Astrocyte of the spinal cord (primary cell): ENCODE data around the gene HTR4.

Experiments used
- DNase-seq: peaks from one replicate; pipeline ENCODE4 v3.0.0; 2011; ENCODE audit warnings: low read depth, low spot score
- H3K4me3 ChIP-seq: 2 replicates; pipeline ENCODE4 v1.5.1; 2011; ENCODE audit warnings: low read depth, mild to moderate bottlenecking, low read length, moderate library complexity
- in situ Hi-C: cut with HindIII; loops from 2 replicates; pipeline ENCODE4 v1.10.0; 2017; ENCODE audit warnings: low sequenced_read_pairs
- TF ChIP-seq, protein P1 (sequence below): IDR thresholded peaks from 2 replicates; pipeline ENCODE4 v1.5.1; 2012; ENCODE audit warnings: low read depth, mild to moderate bottlenecking, low read length, inconsistent platforms

HTR4 gene

DNA sequence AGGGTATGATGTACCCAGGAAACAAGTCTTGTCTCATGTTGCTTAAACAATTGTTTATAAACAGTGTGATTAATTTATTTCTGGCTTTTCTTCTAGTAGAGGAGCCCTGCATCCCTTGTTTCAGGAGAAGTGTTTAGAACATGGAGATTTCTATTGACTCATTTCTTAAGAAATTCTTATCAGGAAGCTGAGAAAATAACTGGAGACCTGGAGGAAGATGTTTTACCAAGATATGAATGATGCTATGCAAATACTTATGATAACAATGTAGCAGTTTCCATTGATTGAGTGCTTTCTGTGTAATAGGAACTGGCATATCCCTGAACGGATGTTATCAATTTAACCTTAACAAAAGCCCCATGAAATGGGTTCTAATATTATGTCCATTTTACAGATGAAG, 162.0 kb downstream of the HTR4 start:
- DNase-seq, result no peak
- TF ChIP-seq, protein P1, sequence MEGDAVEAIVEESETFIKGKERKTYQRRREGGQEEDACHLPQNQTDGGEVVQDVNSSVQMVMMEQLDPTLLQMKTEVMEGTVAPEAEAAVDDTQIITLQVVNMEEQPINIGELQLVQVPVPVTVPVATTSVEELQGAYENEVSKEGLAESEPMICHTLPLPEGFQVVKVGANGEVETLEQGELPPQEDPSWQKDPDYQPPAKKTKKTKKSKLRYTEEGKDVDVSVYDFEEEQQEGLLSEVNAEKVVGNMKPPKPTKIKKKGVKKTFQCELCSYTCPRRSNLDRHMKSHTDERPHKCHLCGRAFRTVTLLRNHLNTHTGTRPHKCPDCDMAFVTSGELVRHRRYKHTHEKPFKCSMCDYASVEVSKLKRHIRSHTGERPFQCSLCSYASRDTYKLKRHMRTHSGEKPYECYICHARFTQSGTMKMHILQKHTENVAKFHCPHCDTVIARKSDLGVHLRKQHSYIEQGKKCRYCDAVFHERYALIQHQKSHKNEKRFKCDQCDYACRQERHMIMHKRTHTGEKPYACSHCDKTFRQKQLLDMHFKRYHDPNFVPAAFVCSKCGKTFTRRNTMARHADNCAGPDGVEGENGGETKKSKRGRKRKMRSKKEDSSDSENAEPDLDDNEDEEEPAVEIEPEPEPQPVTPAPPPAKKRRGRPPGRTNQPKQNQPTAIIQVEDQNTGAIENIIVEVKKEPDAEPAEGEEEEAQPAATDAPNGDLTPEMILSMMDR, result no peak
- no peak overlapping the region for H3K4me3 ChIP-seq
- in situ Hi-C loops, result no loop called here

DNA sequence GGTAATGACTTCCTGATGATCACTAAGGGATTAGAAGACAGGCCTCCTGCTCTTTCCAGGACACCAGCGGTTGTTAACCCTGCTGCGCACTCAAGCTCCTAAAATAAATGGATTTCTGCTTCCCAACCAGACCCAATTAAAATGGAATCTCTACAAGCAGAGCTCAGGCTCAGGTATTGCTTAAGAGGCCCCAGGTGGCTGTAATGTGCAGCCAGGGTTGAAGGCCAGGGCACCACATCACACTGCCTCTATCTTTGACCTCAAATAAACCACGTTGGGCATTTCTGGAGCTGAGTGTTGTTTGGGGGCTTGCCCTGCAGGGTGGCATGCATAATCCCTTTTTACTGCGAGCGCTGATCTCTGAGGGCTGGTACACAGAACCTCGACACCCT, 162.5 kb downstream of the HTR4 start:
- no peak for DNase-seq
- TF ChIP-seq, protein P1, result no peak

DNA sequence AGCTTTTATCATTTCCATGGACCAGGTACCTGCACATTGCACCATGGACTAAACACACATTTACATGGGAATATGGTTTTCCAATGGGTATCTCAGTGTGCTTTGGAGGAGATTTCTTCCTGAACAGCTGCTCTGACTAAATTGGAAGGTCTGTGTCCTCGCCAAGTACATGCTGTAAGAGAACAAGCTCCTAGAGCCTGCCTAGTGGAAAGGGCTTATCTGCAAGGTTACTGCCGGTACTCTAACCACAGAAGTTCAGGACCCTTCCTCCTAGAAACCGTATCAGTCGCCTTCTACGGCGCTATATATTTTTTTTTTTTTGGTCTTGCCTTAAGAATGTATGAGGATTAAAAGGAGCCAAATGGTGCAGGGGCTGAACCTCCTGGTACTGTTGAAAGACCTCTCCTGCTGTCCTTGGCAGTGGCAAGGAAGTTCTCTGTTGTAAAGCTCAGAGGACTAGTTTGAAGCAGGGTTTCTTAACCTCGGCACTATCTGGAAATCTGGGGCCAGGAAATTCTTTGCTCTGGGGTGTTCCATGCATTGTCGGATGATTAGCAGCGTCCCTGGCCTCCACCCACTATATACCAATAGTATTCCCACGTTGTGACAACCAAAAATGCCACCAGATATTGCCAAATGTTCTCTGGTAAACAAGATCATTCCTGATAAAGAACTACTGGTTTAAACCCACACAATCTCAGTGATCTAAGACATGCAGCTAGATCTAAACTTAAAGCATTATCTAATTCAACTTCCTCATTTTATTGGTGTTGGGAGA, 163.1 kb downstream of the HTR4 start:
- DNase-seq, result no peak
- in situ Hi-C loops, result no loop called here
- TF ChIP-seq, protein P1, result no peak
- no peak overlapping the region for H3K4me3 ChIP-seq

More for the DNA sequence above, 162.5 kb downstream of the HTR4 start:
- in situ Hi-C loops, result no loop called here
- H3K4me3 ChIP-seq, result no peak overlapping the region

DNA sequence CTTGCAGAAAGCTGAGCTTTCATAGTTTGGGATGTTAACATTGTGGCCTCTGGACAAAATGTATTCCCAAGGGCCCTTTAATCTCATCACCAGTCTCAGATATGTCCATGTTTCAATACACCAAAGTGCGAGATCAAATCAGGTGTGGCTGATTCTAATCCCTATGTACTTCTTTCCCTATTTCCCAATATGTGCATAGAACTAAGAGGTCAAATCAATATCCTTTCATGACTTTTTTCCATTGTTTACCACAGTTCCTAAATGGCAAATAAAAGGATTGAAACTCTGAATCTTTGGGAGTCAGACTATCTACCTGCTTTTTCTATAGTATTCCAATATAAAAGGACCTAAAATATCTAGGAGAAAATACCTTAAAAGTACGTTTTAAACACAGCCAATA, 165.6 kb downstream of the HTR4 start:
- DNase-seq, result no peak
- TF ChIP-seq, protein P1, result no peak
- in situ Hi-C loops, result no loop called here
- no peak overlapping the region for H3K4me3 ChIP-seq

DNA sequence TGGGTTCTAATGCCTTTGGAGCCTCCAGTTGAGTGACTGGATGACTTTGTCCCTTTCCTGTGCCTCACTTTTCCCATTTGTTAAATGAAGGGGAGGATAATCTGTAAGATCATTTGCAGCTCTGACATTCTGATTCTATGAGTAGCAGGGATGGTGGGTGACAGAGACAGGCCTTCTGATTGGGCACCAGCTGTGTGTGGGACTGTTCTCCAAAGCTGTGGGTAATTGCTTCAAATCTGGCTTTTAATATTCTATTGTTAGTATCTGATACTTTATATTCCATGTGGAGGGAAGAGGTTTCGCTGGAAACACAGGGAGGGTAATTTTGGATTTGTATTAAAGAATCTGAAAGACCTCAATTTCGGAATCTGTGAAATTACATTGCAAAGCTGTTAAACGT, 167.9 kb downstream of the HTR4 start:
- in situ Hi-C loops, result no loop called here
- DNase-seq, result no peak
- H3K4me3 ChIP-seq, result no peak overlapping the region
- TF ChIP-seq, protein P1, result no peak

DNA sequence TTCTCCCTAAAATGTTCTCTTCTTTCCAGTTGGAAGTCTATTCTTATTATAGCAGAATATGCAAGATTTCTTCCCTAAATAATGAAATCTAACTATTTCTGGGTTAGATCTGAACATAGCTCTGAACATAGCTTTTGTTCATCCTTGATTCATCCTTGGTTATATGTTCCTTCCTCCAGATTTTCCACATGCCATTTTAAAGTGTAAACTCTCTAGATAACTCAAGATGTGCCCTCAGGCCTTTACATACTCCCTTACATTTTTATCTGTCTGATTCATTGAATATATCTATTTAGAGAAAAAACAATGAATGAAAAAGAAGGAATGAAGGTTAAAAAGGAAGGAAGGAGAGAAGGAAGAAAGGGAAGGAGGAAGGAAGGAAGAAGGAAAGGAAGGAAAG, 169.7 kb downstream of the HTR4 start:
- DNase-seq, result no peak
- no peak overlapping the region for H3K4me3 ChIP-seq
- TF ChIP-seq, protein P1, result no peak
- in situ Hi-C loops, result no loop called here

DNA sequence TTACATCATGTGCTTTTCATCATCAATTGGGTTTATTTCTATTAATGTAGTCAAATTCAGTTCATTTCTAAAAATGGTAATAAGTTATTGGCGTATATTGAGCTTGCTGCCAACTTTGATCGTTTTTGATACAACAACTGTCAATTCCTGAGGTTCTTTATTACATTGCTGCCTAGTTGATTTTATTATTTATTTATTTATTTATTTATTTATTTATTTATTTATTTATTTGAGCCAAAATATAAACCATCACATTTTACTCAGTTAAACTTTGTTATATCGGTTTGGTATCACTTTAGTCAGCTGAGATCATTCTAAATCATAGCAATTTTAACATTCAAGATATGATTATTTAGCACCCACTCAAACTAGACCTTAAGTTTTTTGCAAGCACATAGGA, 170.6 kb downstream of the HTR4 start:
- no peak overlapping the region for H3K4me3 ChIP-seq
- in situ Hi-C loops, result no loop called here
- no peak for DNase-seq
- TF ChIP-seq, protein P1, result no peak
